Natural killer cell (primary cell): ENCODE results near the gene PTOV1. TPM values are rescaled to one million over a fixed set of nuclear protein-coding genes. Genes with fewer than 3 reads are reported as not detected.

Source experiments
- ATAC-seq, 3 donors: fragments of 150-1000 bp in 2 of 3; fragments of 200-7000 bp in 1 of 3; cut with Tn5 transposase; 1 replicate in 1 of 3; 2 replicates in 2 of 3; pipeline ENCODE4 v1.10.0; 2021; ENCODE audit warnings: mild to moderate bottlenecking in 2 of 3, moderate library complexity in 2 of 3
- DNase-seq, 2 donors: peaks; one replicate each; pipeline versions ENCODE4 v3.0.0 to v3.0.0-alpha.2; 2013 to 2021; ENCODE audit warnings: mixed read lengths in 1 of 2
- H3K27ac ChIP-seq: one replicate; pipeline ENCODE4 v1.5.1; 2013; ENCODE audit warnings: mild to moderate bottlenecking, low read length
- H3K27me3 ChIP-seq: one replicate; pipeline ENCODE4 v1.6.1; 2013; ENCODE audit warnings: low read length; ENCODE audit not compliant: control insufficient read depth, insufficient read depth
- H3K36me3 ChIP-seq: one replicate; pipeline ENCODE4 v1.6.1; 2013; ENCODE audit warnings: low read length; ENCODE audit not compliant: control insufficient read depth, insufficient read depth
- H3K4me1 ChIP-seq: one replicate; pipeline ENCODE4 v1.6.1; 2013; ENCODE audit warnings: low read length; ENCODE audit not compliant: control insufficient read depth, insufficient read depth
- H3K4me3 ChIP-seq: one replicate; pipeline ENCODE4 v1.5.1; 2013; ENCODE audit warnings: low read length
- H3K9me3 ChIP-seq: one replicate; pipeline ENCODE4 v1.6.1; 2013; ENCODE audit warnings: low read length; ENCODE audit not compliant: control insufficient read depth, insufficient read depth
- H3K27ac Mint-ChIP-seq, 2 donors: one replicate each; pipeline ENCODE4 v1.8.0; 2022; ENCODE audit warnings: mild to moderate bottlenecking in 2 of 2, mixed read lengths in 2 of 2, moderate library complexity in 1 of 2
- H3K27me3 Mint-ChIP-seq, 2 donors: one replicate each; pipeline ENCODE4 v1.8.0; 2022; ENCODE audit warnings: low read depth in 2 of 2, mixed read lengths in 2 of 2
- H3K36me3 Mint-ChIP-seq: one replicate; pipeline ENCODE4 v1.8.0; 2022; ENCODE audit warnings: mixed read lengths
- H3K4me1 Mint-ChIP-seq, 2 donors: one replicate each; pipeline ENCODE4 v1.8.0; 2022; ENCODE audit warnings: mixed read lengths in 2 of 2
- H3K4me3 Mint-ChIP-seq: one replicate; pipeline ENCODE4 v1.8.0; 2022; ENCODE audit warnings: mild to moderate bottlenecking, moderate library complexity, mixed read lengths
- H3K9me3 Mint-ChIP-seq, 2 donors: one replicate each; pipeline ENCODE4 v1.8.0; 2022; ENCODE audit warnings: mixed read lengths in 2 of 2
- CTCF ChIP-seq: fragments of 200-600 bp; IDR thresholded peaks from one replicate; pipeline ENCODE4 v1.8.0; 2022; ENCODE audit warnings: antibody characterized with exemption
- WGBS: methylation state at CpG from one replicate; pipeline ENCODE4 v1.1.7; 2013; ENCODE audit warnings: missing lambda C conversion rate; ENCODE audit not compliant: insufficient coverage; 5-methylcytosine and 5-hydroxymethylcytosine counted together
- intact Hi-C: fragments of 100-400 bp; cut with micrococcal nuclease; formaldehyde crosslinking; loops from one replicate; pipeline ENCODE4 v1.14.2; 2022
- total RNA-seq, 4 donors: library from RNA; stranded (reverse); fragments of 120-200 nt in 1 of 4; gene quantifications; one replicate each; pipeline versions ENCODE4 v1.2.3 to v1.2.4, GENCODE V29; 2013 to 2022

PTOV1 gene
- total RNA-seq, 3 donors from 2014 or later (not counting 1 experiment from before 2014, with no cell fraction given) = 116 to 132 (median 128) TPM

GRCh38 chr19:49854378-49855263 is 3.7 kb downstream of the PTOV1 start:
- no peaks in the 10 kb centered on the region for H3K9me3 ChIP-seq
- ATAC-seq (no peak), DNase-seq (no peak)
- H3K27me3 ChIP-seq = no peaks in the 10 kb centered on the region
- intact Hi-C loops = no loop called here
- no peak overlapping the region for H3K27ac Mint-ChIP-seq
- TF ChIP-seq CTCF = no peak
- H3K36me3 Mint-ChIP-seq = no peaks in the 10 kb centered on the region
- H3K4me3 ChIP-seq = no peak overlapping the region
- H3K27me3 Mint-ChIP-seq = no peaks in the 10 kb centered on the region
- WGBS = 94% methylated on average over 39 of the region's 39 CpGs
- no peaks in the 10 kb centered on the region for H3K9me3 Mint-ChIP-seq
- H3K36me3 ChIP-seq = peaks cover 15% of the 10 kb centered on the region
- H3K27ac ChIP-seq = no peak overlapping the region
- H3K4me3 Mint-ChIP-seq = no peak overlapping the region
- peaks cover 15 to 21% of the 10 kb centered on the region in 2 donors for H3K4me1 Mint-ChIP-seq
- H3K4me1 ChIP-seq = peaks cover 21% of the 10 kb centered on the region

- Mint-ChIP-seq H3K27me3 (no peaks in the 10 kb centered on the region), H3K9me3 (no peaks in the 10 kb centered on the region), H3K36me3 (no peaks in the 10 kb centered on the region), H3K4me3 (no peak overlapping the region), H3K4me1 (peaks cover 11 to 15% of the 10 kb centered on the region in 2 donors), H3K27ac (peak overlapping the region; percentile 14 to 52)
- H3K27me3 ChIP-seq = no peaks in the 10 kb centered on the region
- no peak overlapping the region for H3K4me3 ChIP-seq
- no peak overlapping the region for H3K27ac ChIP-seq
- ATAC-seq (no peak), DNase-seq (no peak)
- H3K4me1 ChIP-seq = peaks cover 17% of the 10 kb centered on the region
- WGBS = 92% methylated on average over 12 of the region's 12 CpGs
- no peaks in the 10 kb centered on the region for H3K9me3 ChIP-seq
- TF ChIP-seq CTCF = no peak
- H3K36me3 ChIP-seq = peaks cover 15% of the 10 kb centered on the region
- intact Hi-C loops = no loop called here
Measured at GRCh38 chr19:49855277-49855675, 4.3 kb downstream of the PTOV1 start.

DNA sequence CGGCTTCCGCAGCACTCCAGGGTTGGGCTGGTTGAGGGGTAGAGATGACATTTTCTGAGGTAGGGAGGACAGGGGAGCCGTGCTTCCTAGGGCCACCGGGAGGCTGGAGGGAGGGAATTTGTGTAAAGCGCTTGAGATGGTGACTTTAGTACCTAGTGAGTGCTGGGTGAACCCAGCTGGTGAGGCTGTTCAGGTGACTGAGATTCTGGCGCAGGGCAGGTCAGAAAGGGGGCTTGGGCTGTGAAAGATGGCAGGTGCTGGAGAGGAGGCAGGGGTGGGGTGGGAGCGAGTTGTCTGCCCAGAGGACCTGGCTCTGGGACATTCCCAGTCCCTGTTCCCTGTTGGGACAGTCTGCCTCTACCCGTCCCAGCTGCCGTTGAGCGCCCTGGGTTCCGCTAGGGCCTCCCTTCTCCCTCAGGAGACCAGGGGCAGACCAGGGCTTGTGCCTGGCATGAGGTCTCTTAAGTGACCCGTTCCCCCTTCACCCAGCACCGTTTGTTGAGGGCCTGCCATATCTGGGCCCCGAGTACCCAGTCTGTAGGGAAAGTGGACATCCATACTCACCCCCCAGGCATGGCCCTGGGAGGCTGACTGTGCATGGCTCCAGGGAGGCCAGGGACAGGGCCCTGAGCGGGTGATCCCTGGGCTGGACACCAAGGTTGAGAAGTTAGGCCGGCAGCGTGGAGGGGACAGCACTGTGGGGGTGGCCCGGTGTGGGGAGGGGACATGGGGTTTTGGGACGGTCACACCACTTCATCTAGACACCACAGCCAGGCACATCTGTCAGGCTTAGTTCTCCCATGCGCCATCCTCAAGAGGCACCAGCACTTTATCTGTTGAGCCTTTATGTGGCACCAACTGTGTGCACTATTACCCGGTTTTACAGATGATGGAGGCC is 5.0 kb downstream of the PTOV1 start:
- DNase-seq (no peak), ATAC-seq (no peak)
- H3K9me3 ChIP-seq = no peaks in the 10 kb centered on the region
- intact Hi-C loops = no loop called here
- Mint-ChIP-seq H3K4me3 (no peak overlapping the region), H3K36me3 (no peaks in the 10 kb centered on the region), H3K4me1 (peaks cover 9 to 12% of the 10 kb centered on the region in 2 donors), H3K27ac (peak overlapping the region; percentile 14 to 52), H3K27me3 (no peaks in the 10 kb centered on the region), H3K9me3 (no peaks in the 10 kb centered on the region)
- H3K4me1 ChIP-seq = peaks cover 15% of the 10 kb centered on the region
- no peak overlapping the region for H3K27ac ChIP-seq
- no peak for TF ChIP-seq CTCF
- no peak overlapping the region for H3K4me3 ChIP-seq
- peaks cover 18% of the 10 kb centered on the region for H3K36me3 ChIP-seq
- 88% methylated on average over 20 of the region's 21 CpGs for WGBS
- no peaks in the 10 kb centered on the region for H3K27me3 ChIP-seq
